Ascending aorta (tissue), 2 donors: ENCODE results near the gene MYB. TPM values are rescaled to one million over a fixed set of nuclear protein-coding genes. Genes with fewer than 3 reads are reported as not detected.

Experiments
- DNase-seq, 2 donors: peaks; one replicate each; pipeline ENCODE4 v3.0.0-alpha.2; 2019; ENCODE audit warnings: low spot score in 2 of 2
- H3K27ac ChIP-seq, 2 donors: fragments of 200-600 bp; sonication (generic); one replicate each; pipeline ENCODE4 v1.5.1; 2016 to 2017; ENCODE audit warnings: mild to moderate bottlenecking in 1 of 2
- H3K27me3 ChIP-seq: fragments of 200-600 bp; sonication (generic); one replicate; pipeline ENCODE4 v1.5.1; 2017
- H3K36me3 ChIP-seq, 2 donors: fragments of 200-600 bp; sonication (generic); one replicate each; pipeline ENCODE4 v1.5.1; 2016
- H3K4me1 ChIP-seq, 2 donors: fragments of 200-600 bp; sonication (generic); one replicate each; pipeline ENCODE4 v1.5.1; 2016 to 2017; ENCODE audit warnings: mild to moderate bottlenecking in 1 of 2
- H3K4me3 ChIP-seq, 2 donors: fragments of 200-600 bp; sonication (generic); one replicate each; pipeline ENCODE4 v1.5.1; 2016 to 2017; ENCODE audit warnings: mild to moderate bottlenecking in 1 of 2
- H3K9me3 ChIP-seq, 2 donors: fragments of 200-600 bp; sonication (generic); one replicate each; pipeline ENCODE4 v1.5.1; 2016
- intact Hi-C: fragments of 100-400 bp; cut with DNase I; formaldehyde crosslinking; loops from one replicate; pipeline ENCODE4 v1.15.1; 2023
- total RNA-seq: library from RNA; depleted of rRNA; stranded (reverse); fragments of >200 nt; gene quantifications from one replicate; pipeline ENCODE4 v1.1.0, GENCODE V29; 2016
- TF ChIP-seq, protein P1 (sequence below), 3 experiments: fragments of 200-600 bp in 2 of 3; fragments of 450-650 bp in 1 of 3; sonication (generic) in 2 of 3; IDR thresholded peaks; one replicate each; pipeline ENCODE4 v1.5.1; 2016 to 2019; ENCODE audit warnings: antibody characterized with exemption in 3 of 3, mild to moderate bottlenecking in 1 of 3, moderate library complexity in 1 of 3

MYB gene
- total RNA-seq, 1 donor from 2014 or later: not detected

GRCh38 chr6:135260612-135261011, 79.5 kb downstream of the MYB start:
- TF ChIP-seq, protein P1, sequence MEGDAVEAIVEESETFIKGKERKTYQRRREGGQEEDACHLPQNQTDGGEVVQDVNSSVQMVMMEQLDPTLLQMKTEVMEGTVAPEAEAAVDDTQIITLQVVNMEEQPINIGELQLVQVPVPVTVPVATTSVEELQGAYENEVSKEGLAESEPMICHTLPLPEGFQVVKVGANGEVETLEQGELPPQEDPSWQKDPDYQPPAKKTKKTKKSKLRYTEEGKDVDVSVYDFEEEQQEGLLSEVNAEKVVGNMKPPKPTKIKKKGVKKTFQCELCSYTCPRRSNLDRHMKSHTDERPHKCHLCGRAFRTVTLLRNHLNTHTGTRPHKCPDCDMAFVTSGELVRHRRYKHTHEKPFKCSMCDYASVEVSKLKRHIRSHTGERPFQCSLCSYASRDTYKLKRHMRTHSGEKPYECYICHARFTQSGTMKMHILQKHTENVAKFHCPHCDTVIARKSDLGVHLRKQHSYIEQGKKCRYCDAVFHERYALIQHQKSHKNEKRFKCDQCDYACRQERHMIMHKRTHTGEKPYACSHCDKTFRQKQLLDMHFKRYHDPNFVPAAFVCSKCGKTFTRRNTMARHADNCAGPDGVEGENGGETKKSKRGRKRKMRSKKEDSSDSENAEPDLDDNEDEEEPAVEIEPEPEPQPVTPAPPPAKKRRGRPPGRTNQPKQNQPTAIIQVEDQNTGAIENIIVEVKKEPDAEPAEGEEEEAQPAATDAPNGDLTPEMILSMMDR (IDR thresholded peaks at IDR 0.05): no peak
- Histone ChIP-seq H3K27ac (no peak overlapping the region), H3K4me3 (no peak overlapping the region), H3K27me3 (no peaks in the 10 kb centered on the region), H3K4me1 (no peaks in the 10 kb centered on the region), H3K9me3 (no peaks in the 10 kb centered on the region), H3K36me3 (no peaks in the 10 kb centered on the region)
- DNase-seq: no peak
- intact Hi-C loops: no loop called here

- no peaks in the 10 kb centered on the region for H3K4me1 ChIP-seq
These were observed 81.0 kb downstream of the MYB start for GRCh38 chr6:135261872-135262725.

GRCh38 chr6:135265278-135265677, 84.2 kb downstream of the MYB start:
- Histone ChIP-seq H3K4me3 (no peak overlapping the region), H3K27ac (no peak overlapping the region), H3K9me3 (no peaks in the 10 kb centered on the region), H3K27me3 (no peaks in the 10 kb centered on the region), H3K36me3 (no peaks in the 10 kb centered on the region), H3K4me1 (no peaks in the 10 kb centered on the region)
- TF ChIP-seq, protein P1 (IDR thresholded peaks at IDR 0.05): no peak
- intact Hi-C loops: no loop called here
- DNase-seq: no peak

More at GRCh38 chr6:135261872-135262725, 81.0 kb downstream of the MYB start:
- DNase-seq: no peak
- Histone ChIP-seq H3K36me3 (no peaks in the 10 kb centered on the region), H3K27ac (no peak overlapping the region), H3K9me3 (no peaks in the 10 kb centered on the region), H3K4me3 (no peak overlapping the region), H3K27me3 (no peaks in the 10 kb centered on the region)
- intact Hi-C loops: no loop called here
- TF ChIP-seq, protein P1 (IDR thresholded peaks at IDR 0.05): no peak

GRCh38 chr6:135266675-135267074, 85.6 kb downstream of the MYB start:
- Histone ChIP-seq H3K4me3 (no peak overlapping the region), H3K27me3 (no peaks in the 10 kb centered on the region), H3K36me3 (no peaks in the 10 kb centered on the region), H3K4me1 (no peaks in the 10 kb centered on the region), H3K27ac (no peak overlapping the region), H3K9me3 (no peaks in the 10 kb centered on the region)
- DNase-seq: no peak
- intact Hi-C loops: no loop called here
- TF ChIP-seq, protein P1 (IDR thresholded peaks at IDR 0.05): no peak

- H3K27ac ChIP-seq: no peak overlapping the region
- H3K27me3 ChIP-seq: no peaks in the 10 kb centered on the region
- TF ChIP-seq, protein P1 (IDR thresholded peaks at IDR 0.05): no peak
- no peak for DNase-seq
- no peaks in the 10 kb centered on the region for H3K9me3 ChIP-seq
- no peak overlapping the region for H3K4me3 ChIP-seq
- intact Hi-C loops: no loop called here
- H3K4me1 ChIP-seq: no peaks in the 10 kb centered on the region
- no peaks in the 10 kb centered on the region for H3K36me3 ChIP-seq
These were observed 86.0 kb downstream of the MYB start for GRCh38 chr6:135267085-135267484.
